Sigmoid colon (tissue), 7 donors: ENCODE data around the gene SLC10A2. TPM values are rescaled to one million over a fixed set of nuclear protein-coding genes. Genes with fewer than 3 reads are reported as not detected.

Source experiments
- DNase-seq: peaks from one replicate; pipeline ENCODE4 v3.0.0-alpha.2; 2019
- H3K27ac ChIP-seq, 4 donors: fragments of 200-600 bp; sonication (generic); one replicate each; pipeline ENCODE4 v1.5.1; 2016 to 2019; ENCODE audit warnings: mild to moderate bottlenecking in 1 of 4
- H3K27me3 ChIP-seq, 3 donors: fragments of 200-600 bp; sonication (generic); one replicate each; pipeline ENCODE4 v1.5.1; 2019; ENCODE audit warnings: mild to moderate bottlenecking in 1 of 3
- H3K36me3 ChIP-seq, 4 donors: fragments of 200-600 bp; sonication (generic); one replicate each; pipeline ENCODE4 v1.5.1; 2016 to 2019
- H3K4me1 ChIP-seq, 4 donors: fragments of 200-600 bp; sonication (generic); one replicate each; pipeline ENCODE4 v1.5.1; 2017 to 2019
- H3K4me3 ChIP-seq, 4 donors: fragments of 200-600 bp; sonication (generic); one replicate each; pipeline ENCODE4 v1.5.1; 2017 to 2019; ENCODE audit warnings: mild to moderate bottlenecking in 2 of 4, moderate library complexity in 1 of 4
- H3K9me3 ChIP-seq, 4 donors: fragments of 200-600 bp in 3 of 4; sonication (generic) in 3 of 4; one replicate each; pipeline versions ENCODE4 v1.5.1 to v1.6.1; 2013 to 2019
- CTCF ChIP-seq, 4 experiments: fragments of 450-650 bp in 3 of 4; fragments of 200-600 bp in 1 of 4; IDR thresholded peaks; one replicate each; pipeline ENCODE4 v1.5.1; 2016 to 2019; ENCODE audit warnings: antibody characterized with exemption in 4 of 4, mild to moderate bottlenecking in 3 of 4, moderate library complexity in 2 of 4
- EP300 ChIP-seq, 4 donors: sonication (generic); formaldehyde crosslinking; IDR thresholded peaks; one replicate each; pipeline ENCODE4 v1.6.1; 2017; ENCODE audit warnings: antibody characterized with exemption in 4 of 4
- POLR2A ChIP-seq, 2 donors: fragments of 450-650 bp; IDR thresholded peaks; one replicate each; pipeline ENCODE4 v1.6.1; 2016; ENCODE audit warnings: antibody characterized with exemption in 2 of 2, mild to moderate bottlenecking in 2 of 2, moderate library complexity in 2 of 2
- POLR2AphosphoS5 ChIP-seq, 4 donors: sonication (generic); formaldehyde crosslinking; IDR thresholded peaks; one replicate each; pipeline ENCODE4 v1.6.1; 2017; ENCODE audit warnings: antibody characterized with exemption in 4 of 4
- WGBS, 2 donors: extraction: QIAGEN DNeasy Blood & Tissue Kit; methylation state at CpG; one replicate each; pipeline ENCODE4 v1.1.7; 2013; 5-methylcytosine and 5-hydroxymethylcytosine counted together
- intact Hi-C: fragments of 100-400 bp; cut with DNase I; formaldehyde crosslinking; loops from one replicate; pipeline ENCODE4 v1.15.1; 2023
- polyA plus RNA-seq, 3 donors: library from polyadenylated mRNA; stranded (reverse); fragments of 200-250 nt; gene quantifications; one replicate each; pipeline ENCODE4 v1.2.3, GENCODE V29; 2013
- total RNA-seq, 4 donors: library from RNA; depleted of rRNA; stranded (reverse); fragments of >200 nt; gene quantifications; one replicate each; pipeline ENCODE4 v1.1.0, GENCODE V29; 2016
- donor health status: healthy with polysubstance abuse.
- donor health status: Bipolar disorder and iron deficiency.
- donor health status: healthy.

Gene SLC10A2
- total and polyA plus RNA-seq, 7 donors = 0.29 TPM; not detected in 6

- H3K36me3 ChIP-seq = no peaks in the 10 kb centered on the region
- no peaks in the 10 kb centered on the region for H3K27me3 ChIP-seq
- DNase-seq = no peak
- no peak overlapping the region for H3K4me3 ChIP-seq
- no peaks in the 10 kb centered on the region for H3K9me3 ChIP-seq
- H3K27ac ChIP-seq = no peak overlapping the region
- TF ChIP-seq POLR2AphosphoS5 (IDR thresholded peaks at IDR 0.05) (no peak), POLR2A (IDR thresholded peaks at IDR 0.05) (no peak), CTCF (IDR thresholded peaks at IDR 0.05) (no peak), EP300 (IDR thresholded peaks at IDR 0.05) (no peak)
- no peaks in the 10 kb centered on the region for H3K4me1 ChIP-seq
- 86% methylated on average over 2 of the region's 2 CpGs for WGBS, 2 donors
- intact Hi-C loops = no loop called here
Observed at GRCh38 chr13:103030776-103031175, 35.4 kb downstream of the SLC10A2 start.

GRCh38 chr13:103029798-103030197, 36.4 kb downstream of the SLC10A2 start:
- Histone ChIP-seq H3K27me3 (no peaks in the 10 kb centered on the region), H3K4me1 (no peaks in the 10 kb centered on the region), H3K9me3 (no peaks in the 10 kb centered on the region), H3K27ac (no peak overlapping the region), H3K4me3 (no peak overlapping the region), H3K36me3 (no peaks in the 10 kb centered on the region)
- intact Hi-C loops = no loop called here
- 73 to 85% methylated on average over 2 of the region's 2 CpGs for WGBS, 2 donors
- no peak for DNase-seq
- TF ChIP-seq CTCF (IDR thresholded peaks at IDR 0.05) (no peak), POLR2A (IDR thresholded peaks at IDR 0.05) (no peak), EP300 (IDR thresholded peaks at IDR 0.05) (no peak), POLR2AphosphoS5 (IDR thresholded peaks at IDR 0.05) (no peak)

- no peak for TF ChIP-seq EP300 (IDR thresholded peaks at IDR 0.05)
- TF ChIP-seq POLR2AphosphoS5 (IDR thresholded peaks at IDR 0.05) = no peak
- TF ChIP-seq POLR2A (IDR thresholded peaks at IDR 0.05) = no peak
- TF ChIP-seq CTCF (IDR thresholded peaks at IDR 0.05) = no peak
- no peaks in the 10 kb centered on the region for H3K36me3 ChIP-seq
- no peak overlapping the region for H3K4me3 ChIP-seq
- no peaks in the 10 kb centered on the region for H3K9me3 ChIP-seq
- no peak overlapping the region for H3K27ac ChIP-seq
- no peaks in the 10 kb centered on the region for H3K4me1 ChIP-seq
- no peaks in the 10 kb centered on the region for H3K27me3 ChIP-seq
- 68 to 69% methylated on average over 3 of the region's 3 CpGs for WGBS, 2 donors
- no peak for DNase-seq
- intact Hi-C loops = no loop called here
Observed at GRCh38 chr13:103022336-103022735, 43.9 kb downstream of the SLC10A2 start.

GRCh38 chr13:103018556-103018955, 47.7 kb downstream of the SLC10A2 start:
- no peak for DNase-seq
- Histone ChIP-seq H3K27ac (no peak overlapping the region), H3K36me3 (no peaks in the 10 kb centered on the region), H3K4me3 (no peak overlapping the region), H3K4me1 (no peaks in the 10 kb centered on the region), H3K27me3 (no peaks in the 10 kb centered on the region), H3K9me3 (no peaks in the 10 kb centered on the region)
- WGBS, 2 donors = 85 to 87% methylated on average over 2 of the region's 2 CpGs
- intact Hi-C loops = no loop called here
- TF ChIP-seq POLR2AphosphoS5 (IDR thresholded peaks at IDR 0.05) = no peak

GRCh38 chr13:103012646-103013045, 53.6 kb downstream of the SLC10A2 start:
- intact Hi-C loops = no loop called here
- Histone ChIP-seq H3K27ac (no peak overlapping the region), H3K9me3 (no peaks in the 10 kb centered on the region), H3K36me3 (no peaks in the 10 kb centered on the region), H3K4me3 (no peak overlapping the region), H3K27me3 (no peaks in the 10 kb centered on the region), H3K4me1 (no peaks in the 10 kb centered on the region)
- WGBS, 2 donors = 84 to 91% methylated on average over 3 of the region's 3 CpGs
- TF ChIP-seq CTCF (IDR thresholded peaks at IDR 0.05) = no peak
- no peak for TF ChIP-seq POLR2A (IDR thresholded peaks at IDR 0.05)
- no peak for TF ChIP-seq EP300 (IDR thresholded peaks at IDR 0.05)
- no peak for TF ChIP-seq POLR2AphosphoS5 (IDR thresholded peaks at IDR 0.05)
- no peak for DNase-seq
